ENCODE results near the gene CNTN4. TPM values are rescaled to one million over a fixed set of nuclear protein-coding genes. Genes with fewer than 3 reads are reported as not detected.

Gene CNTN4
- total RNA-seq, 1 donor from 2014 or later, result not detected

DNA sequence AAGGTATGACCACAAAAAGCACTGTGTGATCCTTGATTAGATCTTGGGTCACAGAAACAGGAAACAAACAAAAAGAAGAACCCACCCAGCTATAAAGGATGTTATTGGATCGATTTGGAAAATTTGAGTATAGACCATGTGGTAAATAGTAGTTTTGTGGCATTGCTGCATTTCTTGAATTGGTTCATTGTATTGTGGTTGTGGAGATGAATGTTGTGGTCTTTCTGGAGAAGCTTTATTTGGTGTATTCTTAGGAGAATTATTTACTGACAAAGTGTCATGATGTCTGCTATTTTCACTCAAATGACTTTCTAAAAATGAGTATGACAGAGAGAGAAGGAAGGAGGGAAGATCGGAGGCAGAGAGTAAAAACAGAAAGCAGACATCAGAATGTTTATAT is 406.2 kb downstream of the CNTN4 start:
- no peaks in the 10 kb centered on the region for H3K4me1 ChIP-seq (ENCODE audit: insufficient read depth, low read length)
- no peak for TF ChIP-seq CTCF (IDR thresholded peaks at IDR 0.05; ENCODE audit: insufficient read depth, low read depth, low read length)
- no peak for TF ChIP-seq EZH2 (IDR thresholded peaks at IDR 0.05; ENCODE audit: insufficient read depth, low read length)
- no peaks in the 10 kb centered on the region for H3K27me3 ChIP-seq (ENCODE audit: insufficient read depth, low read length)
- H3K4me3 ChIP-seq (ENCODE audit: insufficient read depth, low read depth, low read length), result no peak overlapping the region
- FAIRE-seq (no peak), DNase-seq (ENCODE audit: low read depth) (no peak)
- Mint-ChIP-seq H3K36me3 (ENCODE audit: low read depth, unreplicated experiment) (no peaks in the 10 kb centered on the region), H3K4me1 (ENCODE audit: low read depth, unreplicated experiment) (no peaks in the 10 kb centered on the region), H3K4me3 (ENCODE audit: unreplicated experiment) (no peak overlapping the region), H3K27ac (ENCODE audit: unreplicated experiment) (no peak overlapping the region), H3K27me3 (ENCODE audit: low read depth, unreplicated experiment) (no peaks in the 10 kb centered on the region), H3K9me3 (ENCODE audit: unreplicated experiment) (peaks cover under 1% of the 10 kb centered on the region)
- no peak overlapping the region for H3K27ac ChIP-seq (ENCODE audit: low read depth, low read length)
- H4K20me1 ChIP-seq (ENCODE audit: insufficient read depth, low read length), result no peaks in the 10 kb centered on the region
- H3K9me3 ChIP-seq (ENCODE audit: insufficient read depth, low read depth, low read length), result no peaks in the 10 kb centered on the region
- no peaks in the 10 kb centered on the region for H3K36me3 ChIP-seq (ENCODE audit: insufficient read depth, low read length)
- no peak overlapping the region for H3K9ac ChIP-seq (ENCODE audit: low read length)
- no peak overlapping the region for H3K4me2 ChIP-seq (ENCODE audit: low read length)
- H2AFZ ChIP-seq (ENCODE audit: low read depth, low read length), result no peak overlapping the region
- H3K79me2 ChIP-seq (ENCODE audit: insufficient read depth, low read length), result no peaks in the 10 kb centered on the region

DNA sequence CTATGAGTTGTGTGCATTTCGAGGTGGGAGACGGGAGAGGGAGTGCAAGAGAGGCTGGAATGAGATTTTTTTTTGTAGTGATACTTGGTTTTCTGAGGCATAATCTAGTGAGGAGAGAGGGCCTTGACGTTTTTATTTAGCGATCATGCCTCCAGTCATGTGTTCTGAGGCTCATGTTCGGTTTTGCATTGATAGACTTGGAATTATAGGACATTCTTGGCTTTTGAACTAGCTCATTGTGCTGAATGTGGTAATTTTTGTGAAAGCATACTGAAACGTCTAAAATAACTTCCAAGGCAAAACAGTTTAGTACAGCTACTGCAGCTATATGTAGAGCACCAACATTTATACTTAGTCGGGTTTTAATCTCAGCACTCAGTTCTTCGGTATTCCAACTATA is 408.1 kb downstream of the CNTN4 start:
- H3K9ac ChIP-seq (ENCODE audit: low read length), result no peak overlapping the region
- H3K4me2 ChIP-seq (ENCODE audit: low read length), result no peak overlapping the region
- H3K4me1 Mint-ChIP-seq (ENCODE audit: low read depth, unreplicated experiment), result no peaks in the 10 kb centered on the region
- no peak for DNase-seq (ENCODE audit: low read depth)
- TF ChIP-seq CTCF (IDR thresholded peaks at IDR 0.05; ENCODE audit: insufficient read depth, low read depth, low read length) (no peak), EZH2 (IDR thresholded peaks at IDR 0.05; ENCODE audit: insufficient read depth, low read length) (no peak)
- H3K4me3 Mint-ChIP-seq (ENCODE audit: unreplicated experiment), result no peak overlapping the region
- H3K27me3 ChIP-seq (ENCODE audit: insufficient read depth, low read length), result no peaks in the 10 kb centered on the region
- H3K27ac ChIP-seq (ENCODE audit: low read depth, low read length), result no peak overlapping the region
- no peaks in the 10 kb centered on the region for H3K36me3 ChIP-seq (ENCODE audit: insufficient read depth, low read length)
- no peak overlapping the region for H3K4me3 ChIP-seq (ENCODE audit: insufficient read depth, low read depth, low read length)
- H3K9me3 ChIP-seq (ENCODE audit: insufficient read depth, low read depth, low read length), result no peaks in the 10 kb centered on the region
- H2AFZ ChIP-seq (ENCODE audit: low read depth, low read length), result no peak overlapping the region
- H3K27me3 Mint-ChIP-seq (ENCODE audit: low read depth, unreplicated experiment), result no peaks in the 10 kb centered on the region
- no peaks in the 10 kb centered on the region for H4K20me1 ChIP-seq (ENCODE audit: insufficient read depth, low read length)
- H3K36me3 Mint-ChIP-seq (ENCODE audit: low read depth, unreplicated experiment), result no peaks in the 10 kb centered on the region
- no peaks in the 10 kb centered on the region for H3K4me1 ChIP-seq (ENCODE audit: insufficient read depth, low read length)
- no peaks in the 10 kb centered on the region for H3K79me2 ChIP-seq (ENCODE audit: insufficient read depth, low read length)
- no peak for FAIRE-seq
- peaks cover 5% of the 10 kb centered on the region for H3K9me3 Mint-ChIP-seq (ENCODE audit: unreplicated experiment)
- no peak overlapping the region for H3K27ac Mint-ChIP-seq (ENCODE audit: unreplicated experiment)

GRCh38 chr3:2510591-2511145 is 412.0 kb downstream of the CNTN4 start:
- Mint-ChIP-seq H3K27ac (ENCODE audit: unreplicated experiment) (no peak overlapping the region), H3K27me3 (ENCODE audit: low read depth, unreplicated experiment) (no peaks in the 10 kb centered on the region), H3K4me1 (ENCODE audit: low read depth, unreplicated experiment) (no peaks in the 10 kb centered on the region), H3K36me3 (ENCODE audit: low read depth, unreplicated experiment) (no peaks in the 10 kb centered on the region), H3K9me3 (ENCODE audit: unreplicated experiment) (peaks cover 5% of the 10 kb centered on the region), H3K4me3 (ENCODE audit: unreplicated experiment) (no peak overlapping the region)
- Histone ChIP-seq H3K4me1 (ENCODE audit: insufficient read depth, low read length) (no peaks in the 10 kb centered on the region), H3K79me2 (ENCODE audit: insufficient read depth, low read length) (no peaks in the 10 kb centered on the region), H2AFZ (ENCODE audit: low read depth, low read length) (no peak overlapping the region), H3K27me3 (ENCODE audit: insufficient read depth, low read length) (no peaks in the 10 kb centered on the region), H3K4me3 (ENCODE audit: insufficient read depth, low read depth, low read length) (no peak overlapping the region), H3K4me2 (ENCODE audit: low read length) (no peak overlapping the region), H3K9me3 (ENCODE audit: insufficient read depth, low read depth, low read length) (no peaks in the 10 kb centered on the region), H4K20me1 (ENCODE audit: insufficient read depth, low read length) (no peaks in the 10 kb centered on the region), H3K27ac (ENCODE audit: low read depth, low read length) (no peak overlapping the region), H3K9ac (ENCODE audit: low read length) (no peak overlapping the region), H3K36me3 (ENCODE audit: insufficient read depth, low read length) (no peaks in the 10 kb centered on the region)
- no peak for FAIRE-seq
- DNase-seq (ENCODE audit: low read depth), result no peak
- no peak for TF ChIP-seq EZH2 (IDR thresholded peaks at IDR 0.05; ENCODE audit: insufficient read depth, low read length)
- TF ChIP-seq CTCF (IDR thresholded peaks at IDR 0.05; ENCODE audit: insufficient read depth, low read depth, low read length), result no peak
